HepG2 (cell line): ENCODE data around the gene HSD3B7. TPM values are rescaled to one million over a fixed set of nuclear protein-coding genes. Genes with fewer than 3 reads are reported as not detected.
A peak's percentile ranks its signal among the peaks of the same experiment; 100 is the strongest.

Experiments used
- ETS1 ChIP-seq: sonication (generic); formaldehyde crosslinking; IDR thresholded peaks from 2 replicates; pipeline ENCODE4 v1.4.0; 2020; ENCODE audit warnings: missing genetic modification reagents
- GABPA ChIP-seq, 2 experiments: IDR thresholded peaks; 2 replicates each; pipeline ENCODE4 v1.6.1; 2011 to 2016; ENCODE audit warnings: low read depth in 2 of 2, low read length in 1 of 2, missing biosample characterization in 1 of 2, missing genetic modification characterization in 1 of 2
- MATR3 ChIP-seq: sonication (generic); formaldehyde crosslinking; IDR thresholded peaks from 2 replicates; pipeline ENCODE4 v1.4.0; 2020; ENCODE audit warnings: missing genetic modification reagents
- MIXL1 ChIP-seq: IDR thresholded peaks from 2 replicates; pipeline ENCODE4 v1.6.1; 2016
- MNT ChIP-seq: fragments of 450-650 bp; IDR thresholded peaks from 2 replicates; pipeline ENCODE4 v1.6.1; 2016
- MXI1 ChIP-seq: IDR thresholded peaks from 3 replicates; pipeline ENCODE4 v1.6.1; 2012; ENCODE audit warnings: low read depth, low read length, inconsistent platforms, borderline replicate concordance
- RBM39 ChIP-seq: fragments of 200-400 bp; formaldehyde crosslinking; IDR thresholded peaks from one replicate; pipeline ENCODE4 v1.6.1; 2018; ENCODE audit warnings: antibody characterized with exemption, mild to moderate bottlenecking, low read depth, low read length; ENCODE audit not compliant: poor library complexity, severe bottlenecking
- SAFB2 ChIP-seq: sonication (generic); formaldehyde crosslinking; IDR thresholded peaks from 2 replicates; pipeline ENCODE4 v1.5.1; 2020; ENCODE audit warnings: missing genetic modification reagents, low read depth, mild to moderate bottlenecking, borderline replicate concordance
- TBX2 ChIP-seq: sonication (generic); formaldehyde crosslinking; IDR thresholded peaks from 2 replicates; pipeline ENCODE4 v1.5.0; 2020; ENCODE audit warnings: missing genetic modification reagents, mild to moderate bottlenecking, borderline replicate concordance
- TRIM24 ChIP-seq: sonication (generic); formaldehyde crosslinking; IDR thresholded peaks from 2 replicates; pipeline ENCODE4 v1.8.0; 2022; ENCODE audit warnings: mild to moderate bottlenecking, missing genetic modification reagents
- ZC3H13 ChIP-seq: sonication (generic); formaldehyde crosslinking; IDR thresholded peaks from 2 replicates; pipeline ENCODE4 v1.8.1; 2023; ENCODE audit warnings: mild to moderate bottlenecking, missing genetic modification reagents, moderate library complexity
- ZNF30 ChIP-seq: sonication (generic); formaldehyde crosslinking; IDR thresholded peaks from 2 replicates; pipeline ENCODE4 v1.5.0; 2020; ENCODE audit warnings: mild to moderate bottlenecking, missing genetic modification reagents
- ZNF335 ChIP-seq: sonication (generic); formaldehyde crosslinking; IDR thresholded peaks from 2 replicates; pipeline ENCODE4 v1.4.0; 2020; ENCODE audit warnings: missing genetic modification reagents
- ZNF513 ChIP-seq: sonication (generic); formaldehyde crosslinking; conservative IDR thresholded peaks from 2 replicates; pipeline ENCODE4 v1.5.0; 2020; ENCODE audit warnings: missing genetic modification reagents
- ZNF788 ChIP-seq: sonication (generic); formaldehyde crosslinking; IDR thresholded peaks from 2 replicates; pipeline ENCODE4 v1.5.0; 2020; ENCODE audit warnings: mild to moderate bottlenecking, missing genetic modification reagents, borderline replicate concordance
- ZNF841 ChIP-seq: sonication (generic); formaldehyde crosslinking; IDR thresholded peaks from 2 replicates; pipeline ENCODE4 v1.8.1; 2023; ENCODE audit warnings: missing genetic modification reagents, borderline replicate concordance
- ZNF891 ChIP-seq: sonication (generic); formaldehyde crosslinking; IDR thresholded peaks from 2 replicates; pipeline ENCODE4 v1.5.0; 2020; ENCODE audit warnings: mild to moderate bottlenecking, missing genetic modification reagents
- polyA plus RNA-seq, 8 experiments: library from polyadenylated mRNA; depleted of rRNA in 3 of 8; stranded (reverse) in 7 of 8; unstranded in 1 of 8; fragments of >200 nt; fragmentation: Illumina TruSeq in 4 of 8; extraction: Trizol in 4 of 8; gene quantifications; 2 replicates each; pipeline versions ENCODE4 v1.2.1 to v1.2.3, GENCODE V29; 2011 to 2016; ENCODE audit warnings: low read depth in 4 of 8, missing spikeins in 1 of 8, mixed read lengths in 1 of 8; ENCODE audit not compliant: insufficient read depth in 1 of 8
- total RNA-seq, 5 experiments: library from RNA; depleted of rRNA; stranded (reverse); fragments of >200 nt; fragmentation: Illumina TruSeq; extraction: Trizol; gene quantifications; 2 replicates each; pipeline ENCODE4 v1.2.3, GENCODE V29; 2016; ENCODE audit warnings: low read depth in 1 of 5
- TF ChIP-seq, protein P1 (sequence below): sonication (generic); formaldehyde crosslinking; IDR thresholded peaks from 2 replicates; pipeline ENCODE4 v1.4.0; 2020; ENCODE audit warnings: missing genetic modification reagents
- TF ChIP-seq, protein P2 (sequence below): sonication (generic); formaldehyde crosslinking; IDR thresholded peaks from 2 replicates; pipeline ENCODE4 v1.4.0; 2020; ENCODE audit warnings: missing genetic modification reagents, borderline replicate concordance

HSD3B7 gene
- total and polyA plus RNA-seq, 2 of the 13 experiments (the other 11 are each of a cell fraction or from before 2014, with no cell fraction given): 32.9 to 69.7 TPM

- TF ChIP-seq ZNF335 (CRISPR knock-in tag) (no peak), GABPA (IDR thresholded peaks at IDR 0.05; ENCODE audit: low read depth, low read length) (no peak), GABPA (CRISPR knock-in tag; IDR thresholded peaks at IDR 0.05; ENCODE audit: low read depth) (peak; percentile 70; the same call in 1 of the 2 replicates), TRIM24 (no peak), MXI1 (peak; percentile 49; the same call in 1 of the 3 replicates), ZNF788 (peak; percentile 72), ZC3H13 (CRISPR knock-in tag) (peak; percentile 79; the same call in 1 of the 2 replicates), MATR3 (no peak), SAFB2 (no peak), ZNF891 (CRISPR knock-in tag) (peak; percentile 88), MNT (peak; percentile 58), TBX2 (CRISPR knock-in tag) (peak; percentile 76; the same call in 1 of the 2 replicates), ZNF841 (no peak), ETS1 (CRISPR knock-in tag) (peak; percentile 7; the same call in 1 of the 2 replicates), MIXL1 (CRISPR knock-in tag) (no peak), ZNF513 (CRISPR knock-in tag) (no peak), RBM39 (peak; percentile 98), ZNF30 (CRISPR knock-in tag) (peak; percentile 68; the same call in 1 of the 2 replicates)
- TF ChIP-seq, protein P1, sequence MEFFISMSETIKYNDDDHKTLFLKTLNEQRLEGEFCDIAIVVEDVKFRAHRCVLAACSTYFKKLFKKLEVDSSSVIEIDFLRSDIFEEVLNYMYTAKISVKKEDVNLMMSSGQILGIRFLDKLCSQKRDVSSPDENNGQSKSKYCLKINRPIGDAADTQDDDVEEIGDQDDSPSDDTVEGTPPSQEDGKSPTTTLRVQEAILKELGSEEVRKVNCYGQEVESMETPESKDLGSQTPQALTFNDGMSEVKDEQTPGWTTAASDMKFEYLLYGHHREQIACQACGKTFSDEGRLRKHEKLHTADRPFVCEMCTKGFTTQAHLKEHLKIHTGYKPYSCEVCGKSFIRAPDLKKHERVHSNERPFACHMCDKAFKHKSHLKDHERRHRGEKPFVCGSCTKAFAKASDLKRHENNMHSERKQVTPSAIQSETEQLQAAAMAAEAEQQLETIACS (CRISPR knock-in tag): peak; percentile 87
- TF ChIP-seq, protein P2, sequence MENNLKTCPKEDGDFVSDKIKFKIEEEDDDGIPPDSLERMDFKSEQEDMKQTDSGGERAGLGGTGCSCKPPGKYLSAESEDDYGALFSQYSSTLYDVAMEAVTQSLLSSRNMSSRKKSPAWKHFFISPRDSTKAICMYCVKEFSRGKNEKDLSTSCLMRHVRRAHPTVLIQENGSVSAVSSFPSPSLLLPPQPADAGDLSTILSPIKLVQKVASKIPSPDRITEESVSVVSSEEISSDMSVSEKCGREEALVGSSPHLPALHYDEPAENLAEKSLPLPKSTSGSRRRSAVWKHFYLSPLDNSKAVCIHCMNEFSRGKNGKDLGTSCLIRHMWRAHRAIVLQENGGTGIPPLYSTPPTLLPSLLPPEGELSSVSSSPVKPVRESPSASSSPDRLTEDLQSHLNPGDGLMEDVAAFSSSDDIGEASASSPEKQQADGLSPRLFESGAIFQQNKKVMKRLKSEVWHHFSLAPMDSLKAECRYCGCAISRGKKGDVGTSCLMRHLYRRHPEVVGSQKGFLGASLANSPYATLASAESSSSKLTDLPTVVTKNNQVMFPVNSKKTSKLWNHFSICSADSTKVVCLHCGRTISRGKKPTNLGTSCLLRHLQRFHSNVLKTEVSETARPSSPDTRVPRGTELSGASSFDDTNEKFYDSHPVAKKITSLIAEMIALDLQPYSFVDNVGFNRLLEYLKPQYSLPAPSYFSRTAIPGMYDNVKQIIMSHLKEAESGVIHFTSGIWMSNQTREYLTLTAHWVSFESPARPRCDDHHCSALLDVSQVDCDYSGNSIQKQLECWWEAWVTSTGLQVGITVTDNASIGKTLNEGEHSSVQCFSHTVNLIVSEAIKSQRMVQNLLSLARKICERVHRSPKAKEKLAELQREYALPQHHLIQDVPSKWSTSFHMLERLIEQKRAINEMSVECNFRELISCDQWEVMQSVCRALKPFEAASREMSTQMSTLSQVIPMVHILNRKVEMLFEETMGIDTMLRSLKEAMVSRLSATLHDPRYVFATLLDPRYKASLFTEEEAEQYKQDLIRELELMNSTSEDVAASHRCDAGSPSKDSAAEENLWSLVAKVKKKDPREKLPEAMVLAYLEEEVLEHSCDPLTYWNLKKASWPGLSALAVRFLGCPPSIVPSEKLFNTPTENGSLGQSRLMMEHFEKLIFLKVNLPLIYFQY (CRISPR knock-in tag): no peak
These were observed 27.4 kb upstream of the HSD3B7 start, which contains the start of gene SETD1A (continued) for GRCh38 chr16:30957456-30958174.
